ENCODE results near the gene GPR160.

- TF ChIP-seq ETV6 (IDR thresholded peaks at IDR 0.05; ENCODE audit: borderline replicate concordance in 1 of 2, low read depth in 2 of 2, low read length in 1 of 2) (no peak), ETV6 (CRISPR knock-in tag; IDR thresholded peaks at IDR 0.05; ENCODE audit: borderline replicate concordance) (no peak), ZNF512 (tag; IDR thresholded peaks at IDR 0.05) (no peak), REST (IDR thresholded peaks at IDR 0.05; ENCODE audit: borderline replicate concordance) (no peak), REST (CRISPR knock-in tag; IDR thresholded peaks at IDR 0.05; ENCODE audit: low read depth) (no peak), FOXA3 (CRISPR knock-in tag; conservative IDR thresholded peaks at IDR 0.05 in 1 of 2, IDR thresholded peaks at IDR 0.05 in 1 of 2) (no peak), SMARCA4 (IDR thresholded peaks at IDR 0.05) (no peak), PHF8 (IDR thresholded peaks at IDR 0.05; ENCODE audit: borderline replicate concordance, low read length) (no peak), FOS (IDR thresholded peaks at IDR 0.05; ENCODE audit: extremely low read depth, insufficient read length) (no peak), CCAR2 (IDR thresholded peaks at IDR 0.05; ENCODE audit: low read depth, low read length) (no peak), STAG1 (CRISPR knock-in tag; IDR thresholded peaks at IDR 0.05; ENCODE audit: borderline replicate concordance) (no peak), CTCF (IDR thresholded peaks at IDR 0.05 in 2 of 3, conservative IDR thresholded peaks at IDR 0.05 in 1 of 3; ENCODE audit: insufficient read depth in 2 of 3, low read depth in 1 of 3, low read length in 3 of 3) (no peak), TAF15 (IDR thresholded peaks at IDR 0.05; ENCODE audit: low read depth, low read length) (no peak)
These were observed 15.5 kb upstream of the GPR160 start for GRCh38 chr3:170022336-170022735.

Measured in K562 (cell line).